Parathyroid adenoma (tissue), 2 donors: ENCODE results near the gene MRFAP1.

Experiments
- H2AFZ ChIP-seq: fragments of 300-600 bp; sonication (generic); one replicate; pipeline ENCODE4 v1.7.0; 2017; ENCODE audit warnings: antibody characterized with exemption, mild to moderate bottlenecking
- H3K27ac ChIP-seq: fragments of 300-600 bp; sonication (generic); one replicate; pipeline ENCODE4 v1.7.0; 2017
- H3K27me3 ChIP-seq: fragments of 300-600 bp; sonication (generic); one replicate; pipeline ENCODE4 v1.7.0; 2017; ENCODE audit warnings: low read length; ENCODE audit not compliant: control insufficient read depth, insufficient read depth
- H3K36me3 ChIP-seq: fragments of 300-600 bp; sonication (generic); one replicate; pipeline ENCODE4 v1.7.0; 2017; ENCODE audit warnings: low read length; ENCODE audit not compliant: control insufficient read depth, insufficient read depth
- H3K4me1 ChIP-seq: fragments of 300-600 bp; sonication (generic); one replicate; pipeline ENCODE4 v1.7.0; 2017; ENCODE audit warnings: control low read depth
- H3K4me2 ChIP-seq: fragments of 300-600 bp; sonication (generic); one replicate; pipeline ENCODE4 v1.7.0; 2017; ENCODE audit warnings: low read length
- H3K4me3 ChIP-seq: fragments of 300-600 bp; sonication (generic); one replicate; pipeline ENCODE4 v1.7.0; 2017; ENCODE audit warnings: low read depth, low read length
- H3K79me2 ChIP-seq: fragments of 300-600 bp; sonication (generic); one replicate; pipeline ENCODE4 v1.7.0; 2017; ENCODE audit warnings: control low read depth
- H3K9ac ChIP-seq: fragments of 300-600 bp; sonication (generic); one replicate; pipeline ENCODE4 v1.7.0; 2017; ENCODE audit warnings: mild to moderate bottlenecking
- H3K9me3 ChIP-seq: fragments of 300-600 bp; sonication (generic); one replicate; pipeline ENCODE4 v1.7.0; 2017; ENCODE audit warnings: low read length; ENCODE audit not compliant: control insufficient read depth
- TF ChIP-seq, protein P1 (sequence below): fragments of 300-600 bp; sonication (generic); IDR thresholded peaks from one replicate; pipeline ENCODE4 v1.7.0; 2017; ENCODE audit warnings: antibody characterized with exemption, mild to moderate bottlenecking
- donor health status: primary hyperparathyroidism.

Gene MRFAP1

DNA sequence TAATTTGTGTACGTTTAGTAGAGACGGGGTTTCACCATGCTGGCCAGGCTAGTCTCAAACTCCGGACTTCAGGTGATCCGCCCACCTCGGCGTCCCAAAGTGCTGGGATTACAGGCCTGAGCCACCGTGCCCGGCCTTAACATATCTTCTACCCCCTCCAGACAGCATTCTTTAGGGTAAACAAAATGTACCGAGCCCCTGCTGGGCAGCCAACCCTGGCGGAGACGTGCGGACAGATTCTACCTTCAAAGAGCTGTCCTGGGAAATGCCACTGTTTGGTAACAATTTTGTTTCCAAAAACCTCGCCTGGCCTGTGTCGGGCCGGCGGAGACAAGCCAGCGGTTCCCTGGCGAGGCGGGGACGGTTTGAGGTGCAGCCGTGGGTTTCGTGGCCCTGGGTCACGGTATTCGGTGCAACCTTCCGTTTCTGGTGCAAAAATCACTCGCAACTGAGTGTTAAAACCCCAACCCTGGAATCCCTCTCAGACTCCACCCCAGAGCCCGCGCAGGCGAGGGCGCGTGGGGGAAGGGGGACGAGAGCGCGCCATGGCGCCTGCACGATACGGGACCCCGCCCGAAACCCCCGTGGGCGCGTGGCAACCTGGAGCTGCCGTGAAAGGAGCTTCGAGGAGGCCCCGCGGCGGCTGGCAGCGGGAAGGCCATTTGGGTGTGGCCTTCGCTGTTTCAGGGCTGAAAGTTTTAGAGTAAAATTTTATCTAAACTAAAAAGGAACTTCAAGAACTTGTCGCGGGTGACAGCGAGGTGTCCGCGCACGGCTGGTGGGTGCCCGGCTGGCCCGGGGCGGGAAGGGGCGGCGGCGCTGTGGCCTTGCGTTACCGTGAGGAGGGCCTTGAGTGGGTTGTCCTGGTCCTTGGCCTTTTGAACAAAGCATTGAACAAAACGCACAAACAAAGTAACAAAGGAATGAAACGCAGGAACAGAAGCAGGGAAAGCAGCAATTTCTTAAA, 17.0 kb downstream of the MRFAP1 start:
- no peaks in the 10 kb centered on the region for H3K27me3 ChIP-seq
- H3K79me2 ChIP-seq = no peaks in the 10 kb centered on the region
- H3K9me3 ChIP-seq = no peaks in the 10 kb centered on the region
- H2AFZ ChIP-seq = no peak overlapping the region
- no peak overlapping the region for H3K4me3 ChIP-seq
- H3K27ac ChIP-seq = no peak overlapping the region
- no peaks in the 10 kb centered on the region for H3K4me1 ChIP-seq
- H3K9ac ChIP-seq = no peak overlapping the region
- no peak overlapping the region for H3K4me2 ChIP-seq
- TF ChIP-seq, protein P1, sequence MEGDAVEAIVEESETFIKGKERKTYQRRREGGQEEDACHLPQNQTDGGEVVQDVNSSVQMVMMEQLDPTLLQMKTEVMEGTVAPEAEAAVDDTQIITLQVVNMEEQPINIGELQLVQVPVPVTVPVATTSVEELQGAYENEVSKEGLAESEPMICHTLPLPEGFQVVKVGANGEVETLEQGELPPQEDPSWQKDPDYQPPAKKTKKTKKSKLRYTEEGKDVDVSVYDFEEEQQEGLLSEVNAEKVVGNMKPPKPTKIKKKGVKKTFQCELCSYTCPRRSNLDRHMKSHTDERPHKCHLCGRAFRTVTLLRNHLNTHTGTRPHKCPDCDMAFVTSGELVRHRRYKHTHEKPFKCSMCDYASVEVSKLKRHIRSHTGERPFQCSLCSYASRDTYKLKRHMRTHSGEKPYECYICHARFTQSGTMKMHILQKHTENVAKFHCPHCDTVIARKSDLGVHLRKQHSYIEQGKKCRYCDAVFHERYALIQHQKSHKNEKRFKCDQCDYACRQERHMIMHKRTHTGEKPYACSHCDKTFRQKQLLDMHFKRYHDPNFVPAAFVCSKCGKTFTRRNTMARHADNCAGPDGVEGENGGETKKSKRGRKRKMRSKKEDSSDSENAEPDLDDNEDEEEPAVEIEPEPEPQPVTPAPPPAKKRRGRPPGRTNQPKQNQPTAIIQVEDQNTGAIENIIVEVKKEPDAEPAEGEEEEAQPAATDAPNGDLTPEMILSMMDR = no peak
- no peaks in the 10 kb centered on the region for H3K36me3 ChIP-seq

DNA sequence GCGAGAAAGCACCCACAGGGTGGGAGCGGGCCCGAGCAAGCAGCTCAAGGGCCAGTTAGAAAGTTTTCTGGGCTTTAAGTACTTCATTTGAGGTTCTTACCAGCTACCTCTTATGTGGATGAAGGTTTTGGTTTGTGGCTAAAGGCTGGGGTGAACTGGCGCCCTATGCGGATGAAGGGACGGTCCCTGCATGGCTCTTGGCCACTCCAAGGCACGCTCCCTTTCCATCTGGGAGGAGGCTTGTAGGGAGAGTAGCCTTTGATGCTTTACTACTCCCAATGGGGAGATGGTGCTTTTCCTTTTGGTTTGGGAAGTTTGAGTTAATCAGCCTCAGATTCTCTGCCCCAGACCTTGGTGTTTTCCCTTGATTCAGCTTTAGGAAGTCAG, 17.7 kb downstream of the MRFAP1 start:
- Histone ChIP-seq H3K9me3 (no peaks in the 10 kb centered on the region), H3K4me2 (peak overlapping the region; percentile 30), H3K27ac (no peak overlapping the region), H3K36me3 (no peaks in the 10 kb centered on the region), H3K4me1 (no peaks in the 10 kb centered on the region), H3K79me2 (no peaks in the 10 kb centered on the region), H3K9ac (no peak overlapping the region), H2AFZ (peak overlapping the region; percentile 72), H3K27me3 (no peaks in the 10 kb centered on the region), H3K4me3 (no peak overlapping the region)
- TF ChIP-seq, protein P1 = no peak

DNA sequence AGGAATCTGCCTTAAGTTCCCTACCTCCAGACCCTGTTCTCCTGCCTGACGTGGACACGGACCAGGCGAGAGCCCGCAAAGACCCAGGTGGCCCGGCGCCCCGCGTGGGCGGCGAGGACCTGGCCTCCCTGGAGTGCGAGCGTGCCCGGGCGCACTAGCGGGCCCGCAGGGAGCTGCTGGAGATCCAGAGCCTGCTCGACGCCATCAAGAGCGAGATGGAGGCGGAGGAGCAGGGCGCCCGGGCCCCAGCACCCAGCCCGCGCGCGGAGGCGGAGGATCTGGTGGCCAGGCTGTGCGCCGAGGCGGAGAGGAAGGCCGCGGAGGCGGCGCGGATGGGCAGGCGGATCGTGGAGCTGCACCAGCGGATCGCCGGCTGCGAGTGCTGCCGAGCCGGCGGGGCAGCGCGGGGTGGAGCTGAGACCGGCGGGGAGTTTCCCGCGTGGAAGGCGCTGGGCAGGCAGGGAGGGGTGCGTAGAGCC, 18.2 kb downstream of the MRFAP1 start:
- Histone ChIP-seq H3K4me1 (no peaks in the 10 kb centered on the region), H3K36me3 (no peaks in the 10 kb centered on the region), H2AFZ (peak overlapping the region; percentile 72), H3K4me2 (peak overlapping the region; percentile 30), H3K27ac (no peak overlapping the region), H3K9me3 (no peaks in the 10 kb centered on the region), H3K4me3 (no peak overlapping the region), H3K27me3 (no peaks in the 10 kb centered on the region), H3K79me2 (no peaks in the 10 kb centered on the region), H3K9ac (no peak overlapping the region)
- TF ChIP-seq, protein P1 = no peak

DNA sequence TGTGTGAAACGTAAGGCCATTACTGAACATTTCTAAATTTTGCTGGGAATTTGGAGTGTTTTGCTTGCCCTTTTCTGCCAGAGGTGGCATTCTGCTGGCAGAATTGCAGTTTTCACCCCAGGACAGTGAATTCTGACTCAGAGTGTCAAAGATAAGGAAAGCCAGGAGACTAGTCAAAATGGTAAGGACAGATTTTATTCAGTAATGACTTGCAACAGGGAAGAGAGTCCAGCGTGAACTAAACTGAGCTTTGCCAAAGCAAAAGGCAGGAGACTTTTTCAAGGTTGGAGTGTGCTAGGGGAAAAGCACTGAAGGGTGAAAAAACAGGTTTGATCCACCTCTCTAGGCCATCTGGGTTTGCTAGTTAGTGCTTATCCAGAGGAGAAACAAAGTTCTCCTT, 19.4 kb downstream of the MRFAP1 start:
- no peaks in the 10 kb centered on the region for H3K4me1 ChIP-seq
- no peak overlapping the region for H3K27ac ChIP-seq
- no peaks in the 10 kb centered on the region for H3K36me3 ChIP-seq
- no peak overlapping the region for H3K4me2 ChIP-seq
- no peak overlapping the region for H3K9ac ChIP-seq
- no peak overlapping the region for H2AFZ ChIP-seq
- H3K27me3 ChIP-seq = no peaks in the 10 kb centered on the region
- TF ChIP-seq, protein P1 = no peak
- no peaks in the 10 kb centered on the region for H3K9me3 ChIP-seq
- no peak overlapping the region for H3K4me3 ChIP-seq
- no peaks in the 10 kb centered on the region for H3K79me2 ChIP-seq
